ENCODE data around the gene PPIL4. TPM values are rescaled to one million over a fixed set of nuclear protein-coding genes. Genes with fewer than 3 reads are reported as not detected.
A peak's percentile ranks its signal among the peaks of the same experiment; 100 is the strongest.
"Not testable (repeated sequence)": the region's sequence is repeated elsewhere in the genome, so short reads cannot be mapped to it uniquely, and the experiment has no call there.

The PPIL4 gene
- total RNA-seq, 2 donors from 2014 or later: 23.4 to 27.2 TPM

- no peak overlapping the region for H3K4me3 ChIP-seq
- H3K27ac ChIP-seq: no peak overlapping the region
- intact Hi-C loops (cut with DNase I): no loop called here
- WGBS: 75% methylated on average over 3 of the region's 3 CpGs
- no peak for DNase-seq (ENCODE audit: low spot score)
- H3K9me3 ChIP-seq: no peaks in the 10 kb centered on the region
- H3K27me3 ChIP-seq (replicated peaks; ENCODE audit: insufficient read depth): no peaks in the 10 kb centered on the region
- TF ChIP-seq POLR2AphosphoS5 (IDR thresholded peaks at IDR 0.05): peak; percentile 18
- no peak for TF ChIP-seq CTCF (IDR thresholded peaks at IDR 0.05)
- H3K36me3 ChIP-seq: no peaks in the 10 kb centered on the region
- H3K4me1 ChIP-seq (replicated peaks): no peaks in the 10 kb centered on the region
Observed at GRCh38 chr6:149499066-149499465, 46.8 kb downstream of the PPIL4 start.

GRCh38 chr6:149497365-149497764 lies 48.5 kb downstream of the PPIL4 start:
- intact Hi-C loops (cut with DNase I): no loop called here
- H3K36me3 ChIP-seq: no peaks in the 10 kb centered on the region
- WGBS: 98% methylated on average over 2 of the region's 2 CpGs

GRCh38 chr6:149496597-149496996 lies 49.2 kb downstream of the PPIL4 start:
- DNase-seq (ENCODE audit: low spot score); H3K27me3 ChIP-seq (replicated peaks; ENCODE audit: insufficient read depth); H3K4me1 ChIP-seq (replicated peaks); H3K27ac ChIP-seq; H3K9me3 ChIP-seq; intact Hi-C loops (cut with DNase I); H3K36me3 ChIP-seq; H3K4me3 ChIP-seq: not testable (repeated sequence)
- WGBS: 88% methylated on average over 6 of the region's 6 CpGs

More at GRCh38 chr6:149497365-149497764, 48.5 kb downstream of the PPIL4 start:
- no peak for TF ChIP-seq POLR2A (IDR thresholded peaks at IDR 0.05)
- no peak for TF ChIP-seq POLR2AphosphoS5 (IDR thresholded peaks at IDR 0.05)
- no peak for TF ChIP-seq CTCF (IDR thresholded peaks at IDR 0.05)
- Histone ChIP-seq H3K4me1 (replicated peaks) (no peaks in the 10 kb centered on the region), H3K27me3 (replicated peaks; ENCODE audit: insufficient read depth) (no peaks in the 10 kb centered on the region), H3K27ac (no peak overlapping the region), H3K4me3 (no peak overlapping the region), H3K9me3 (no peaks in the 10 kb centered on the region)
- DNase-seq (ENCODE audit: low spot score): no peak

- DNase-seq (ENCODE audit: low spot score); H3K36me3 ChIP-seq; H3K27ac ChIP-seq; H3K4me1 ChIP-seq (replicated peaks); intact Hi-C loops (cut with DNase I); H3K4me3 ChIP-seq; H3K9me3 ChIP-seq; H3K27me3 ChIP-seq (replicated peaks; ENCODE audit: insufficient read depth): not testable (repeated sequence)
- WGBS: 92% methylated on average over 11 of the region's 11 CpGs
Observed at GRCh38 chr6:149495349-149496016, 50.4 kb downstream of the PPIL4 start.

GRCh38 chr6:149494810-149495209 lies 51.0 kb downstream of the PPIL4 start:
- H3K4me1 ChIP-seq (replicated peaks); H3K36me3 ChIP-seq; intact Hi-C loops (cut with DNase I); DNase-seq (ENCODE audit: low spot score); H3K9me3 ChIP-seq; H3K4me3 ChIP-seq; H3K27ac ChIP-seq; H3K27me3 ChIP-seq (replicated peaks; ENCODE audit: insufficient read depth): not testable (repeated sequence)
- 69% methylated on average over 4 of the region's 4 CpGs for WGBS

- no peaks in the 10 kb centered on the region for H3K9me3 ChIP-seq
- no peak for TF ChIP-seq POLR2A (IDR thresholded peaks at IDR 0.05)
- no peak for TF ChIP-seq POLR2AphosphoS5 (IDR thresholded peaks at IDR 0.05)
- no peak for TF ChIP-seq CTCF (IDR thresholded peaks at IDR 0.05)
- no peak for DNase-seq (ENCODE audit: low spot score)
- H3K4me3 ChIP-seq: no peak overlapping the region
- H3K4me1 ChIP-seq (replicated peaks): no peaks in the 10 kb centered on the region
- no peaks in the 10 kb centered on the region for H3K36me3 ChIP-seq
- WGBS: 81% methylated on average over 7 of the region's 7 CpGs
- intact Hi-C loops (cut with DNase I): no loop called here
- no peak overlapping the region for H3K27ac ChIP-seq
- H3K27me3 ChIP-seq (replicated peaks; ENCODE audit: insufficient read depth): no peaks in the 10 kb centered on the region
Observed at GRCh38 chr6:149493761-149494320, 52.0 kb downstream of the PPIL4 start.
